Measurements from ENCODE around the gene SHC3.

Gene SHC3

DNA sequence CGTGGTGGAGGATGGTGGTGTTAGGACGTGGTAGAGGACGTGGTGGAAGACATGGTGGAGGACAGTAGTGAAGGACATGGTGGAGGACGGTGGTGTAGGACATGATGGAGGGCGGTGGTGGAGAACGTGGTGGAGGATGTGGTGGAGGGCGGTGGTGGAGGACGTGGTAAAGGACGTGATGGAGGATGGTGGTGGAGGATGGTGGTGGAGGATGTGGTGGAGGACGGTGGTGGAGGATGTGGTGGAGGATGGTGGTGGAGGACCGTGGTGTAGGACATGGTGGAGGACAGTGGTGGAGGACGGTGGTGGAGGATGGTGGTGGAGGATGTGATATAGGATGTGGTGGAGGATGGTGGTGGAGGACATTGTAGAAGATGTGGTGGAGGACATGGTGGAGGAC lies 119.7 kb downstream of the SHC3 start:
- DNase-seq (ENCODE audit: low read depth in 1 of 2, low spot score in 1 of 2), result no peak

DNA sequence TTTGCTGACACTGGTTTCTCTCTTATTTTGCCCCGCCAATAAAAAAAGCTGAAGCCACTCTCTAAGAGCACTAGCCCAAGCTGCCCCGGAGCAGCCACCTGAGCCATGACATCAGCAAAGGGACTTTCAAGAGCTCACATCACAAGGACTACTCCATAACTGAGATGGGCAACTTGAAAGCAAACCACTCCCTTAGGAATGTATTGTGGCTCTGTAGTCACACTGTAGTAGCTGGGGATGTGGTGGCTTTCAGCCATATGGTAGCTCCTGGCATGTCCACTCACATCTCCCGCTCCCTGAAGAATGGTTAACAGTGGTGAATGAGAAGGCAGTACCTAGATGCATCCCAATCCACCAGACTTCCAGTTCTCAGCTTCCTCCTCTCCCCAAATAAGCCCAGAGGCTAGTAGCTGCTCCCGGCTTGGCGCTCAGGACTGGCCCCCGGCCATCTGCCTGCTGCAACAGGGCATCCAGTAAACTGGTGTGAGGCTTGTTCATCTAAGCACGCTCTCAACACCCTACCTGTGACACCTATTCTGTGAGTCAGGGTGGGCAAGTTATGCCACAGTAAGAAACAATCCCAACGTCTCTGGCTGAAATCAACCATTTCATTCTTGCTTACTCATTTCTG lies 123.6 kb downstream of the SHC3 start:
- no peak for DNase-seq (ENCODE audit: low read depth in 1 of 2, low spot score in 1 of 2)

DNA sequence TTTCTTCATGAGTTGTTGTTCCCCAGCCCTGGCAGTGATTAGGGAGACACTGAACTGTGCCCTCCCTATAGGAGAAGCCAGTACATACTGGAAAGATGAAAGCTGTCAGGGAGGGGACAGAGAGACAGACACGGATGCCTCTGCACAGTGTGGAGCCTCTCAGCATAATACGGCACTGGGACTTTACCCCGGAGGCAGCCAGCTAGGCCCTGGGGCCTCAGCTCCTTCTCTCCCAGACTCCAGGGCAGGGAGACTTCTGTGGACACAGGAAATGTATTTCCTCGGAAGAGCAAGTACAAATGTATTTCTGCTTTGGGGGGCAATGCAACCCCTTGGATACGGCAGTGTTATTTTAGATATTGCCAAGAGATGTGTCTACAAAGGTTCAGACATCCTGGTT lies 125.3 kb downstream of the SHC3 start:
- DNase-seq (ENCODE audit: low read depth in 1 of 2, low spot score in 1 of 2), result no peak

DNA sequence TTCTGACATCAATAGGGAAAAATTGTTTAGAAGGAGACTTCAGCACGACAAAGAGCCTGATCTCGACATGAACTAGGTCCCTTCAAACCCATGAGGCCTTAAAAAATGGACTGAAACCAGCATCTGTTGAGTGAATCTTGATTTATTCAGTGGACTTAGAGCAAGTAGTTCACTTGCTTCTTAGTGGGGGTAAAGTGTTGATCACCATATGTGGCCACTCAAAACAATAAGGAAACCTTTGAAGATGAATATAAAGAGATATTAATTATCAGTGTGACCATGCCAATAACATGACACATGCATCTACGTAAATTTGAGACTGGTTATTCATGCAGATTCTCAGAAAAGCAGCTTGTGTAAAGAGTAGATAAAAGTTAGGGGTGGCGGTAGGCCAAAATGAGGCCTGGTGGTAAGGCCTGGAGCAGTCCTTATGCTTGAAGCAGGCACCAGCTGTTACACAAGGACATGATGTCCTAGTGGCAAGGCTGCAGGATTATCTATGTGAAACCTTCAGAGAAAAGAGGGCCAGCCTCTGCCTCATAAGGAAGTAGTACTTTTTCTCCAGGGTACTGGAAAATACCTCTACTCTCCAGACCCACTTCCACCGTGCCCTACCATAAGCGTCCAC lies 126.0 kb downstream of the SHC3 start:
- DNase-seq (ENCODE audit: low read depth in 1 of 2, low spot score in 1 of 2), result no peak

DNA sequence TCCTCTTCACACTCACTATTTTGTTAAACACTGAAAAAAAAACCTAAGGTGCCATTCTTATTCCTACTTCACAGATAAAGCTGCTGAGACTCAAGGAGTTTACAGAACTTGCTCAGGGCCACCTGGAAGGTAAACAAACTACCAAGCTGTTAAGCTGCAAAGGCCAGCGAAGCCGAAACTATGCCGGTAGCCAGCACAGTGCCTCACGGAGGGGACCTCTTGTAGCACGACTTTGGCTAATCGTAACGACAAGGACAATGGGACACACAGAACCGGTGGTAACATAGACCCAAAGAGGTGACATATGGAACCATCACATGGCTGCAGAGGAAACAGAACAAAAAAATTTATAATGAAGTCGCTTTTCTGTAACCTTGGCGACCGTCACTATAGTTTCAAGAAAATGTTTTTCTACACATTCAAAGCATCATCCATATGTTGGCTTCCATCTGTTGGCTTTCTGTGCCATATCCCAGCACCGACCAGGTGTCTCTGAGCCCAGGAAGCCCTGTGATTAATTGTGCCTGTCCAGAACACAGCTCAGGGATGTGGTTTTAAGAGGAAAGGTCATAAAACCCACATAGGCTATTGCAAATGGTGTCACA lies 127.1 kb downstream of the SHC3 start:
- DNase-seq (ENCODE audit: low read depth in 1 of 2, low spot score in 1 of 2), result no peak

DNA sequence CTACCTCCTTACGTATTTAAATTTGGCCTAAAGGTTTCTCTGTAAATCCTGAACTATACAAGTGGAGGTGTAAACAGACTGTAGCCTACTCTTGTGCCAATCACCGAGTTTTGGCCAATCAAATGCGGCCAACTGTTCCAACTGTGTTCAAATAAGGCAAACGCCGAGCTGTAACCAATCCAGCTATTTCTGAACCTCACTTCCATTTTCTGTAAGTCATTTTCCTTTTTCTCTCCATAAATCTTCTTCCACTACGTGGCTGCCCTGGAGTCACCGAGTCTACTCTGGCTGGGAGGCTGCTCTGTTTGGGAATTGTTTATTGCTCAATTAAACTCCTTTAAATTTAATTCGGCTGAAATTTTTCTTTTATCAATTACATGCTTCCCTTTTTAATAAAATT lies 129.0 kb downstream of the SHC3 start:
- no peak for DNase-seq (ENCODE audit: low read depth in 1 of 2, low spot score in 1 of 2)

DNA sequence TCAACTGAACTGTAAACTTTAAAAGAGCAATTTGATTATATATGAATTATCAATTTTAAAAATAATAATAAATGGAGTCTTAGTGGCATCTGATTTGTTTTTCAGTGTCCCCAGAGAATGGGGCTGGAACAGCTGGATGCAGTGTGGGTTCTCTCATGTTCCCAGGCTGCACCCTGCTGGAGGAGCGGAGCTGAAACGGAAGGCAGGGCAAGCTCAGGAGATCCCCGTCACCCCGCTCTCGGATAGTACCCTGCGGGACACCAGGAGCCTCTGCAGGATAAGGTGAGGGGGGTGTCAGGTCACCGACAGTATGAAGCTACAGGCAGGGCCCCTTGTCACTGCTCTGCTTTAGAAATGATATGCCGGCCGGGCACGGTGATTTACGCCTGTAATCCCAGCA lies 130.0 kb downstream of the SHC3 start:
- DNase-seq (ENCODE audit: low read depth in 1 of 2, low spot score in 1 of 2), result no peak

DNA sequence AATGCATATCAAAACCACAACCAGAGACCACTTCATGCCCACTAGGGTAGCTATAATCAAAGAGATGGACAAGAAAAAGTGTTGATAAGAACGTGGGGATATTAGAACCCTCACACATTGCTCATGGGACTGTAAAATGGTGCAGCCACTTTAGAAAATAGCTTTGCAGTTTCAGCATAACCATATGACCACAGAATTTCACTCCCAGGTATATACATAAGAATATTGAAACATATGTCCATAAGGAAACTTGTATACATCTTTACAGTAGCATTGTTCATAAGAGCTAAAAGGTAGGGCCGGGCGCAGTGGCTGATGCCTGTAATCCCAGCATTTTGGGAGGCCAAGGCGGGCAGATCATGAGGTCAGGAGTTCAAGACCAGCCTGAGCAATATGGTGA lies 131.0 kb downstream of the SHC3 start:
- DNase-seq (ENCODE audit: low read depth in 1 of 2, low spot score in 1 of 2), result no peak

DNA sequence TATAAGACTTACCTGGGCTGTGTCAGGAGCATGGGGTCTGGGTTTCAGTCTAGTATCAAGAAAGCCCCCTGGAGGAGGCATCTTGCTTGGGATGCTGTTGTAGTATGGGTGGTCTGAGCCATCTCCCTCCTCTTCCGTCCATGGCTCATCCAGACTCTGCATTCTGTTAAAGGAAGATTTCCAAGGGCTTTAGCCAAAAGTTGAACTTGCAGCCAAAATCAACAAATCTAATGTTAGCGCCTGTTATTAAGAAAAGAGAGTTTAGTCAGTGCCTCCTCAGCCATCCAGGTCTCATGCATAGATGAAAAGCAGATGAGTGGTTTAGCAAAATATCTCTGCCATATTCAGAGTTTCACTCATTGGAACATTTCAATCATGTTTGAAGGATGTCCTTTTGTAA lies 131.8 kb downstream of the SHC3 start:
- DNase-seq (ENCODE audit: low read depth in 1 of 2, low spot score in 1 of 2), result no peak

DNA sequence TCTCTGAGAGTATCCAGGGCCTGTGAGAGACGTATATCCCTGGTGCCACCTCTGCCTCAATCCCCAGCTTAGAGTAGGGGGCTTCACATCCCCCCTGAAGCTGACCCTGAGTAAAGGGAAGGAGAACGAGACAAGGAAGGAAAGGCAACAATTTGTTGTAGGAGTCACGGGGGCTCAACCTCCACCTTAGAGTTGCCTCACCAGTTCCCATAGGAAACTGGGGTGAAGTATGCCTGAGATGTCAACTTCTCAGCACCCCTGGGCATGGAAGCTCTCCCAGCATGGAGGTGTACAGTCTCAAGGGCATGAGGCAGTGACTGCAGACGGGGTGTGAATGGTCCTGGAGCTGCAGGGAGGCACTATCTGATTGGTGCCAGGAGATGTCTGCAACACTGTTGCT lies 133.7 kb downstream of the SHC3 start:
- no peak for DNase-seq (ENCODE audit: low read depth in 1 of 2, low spot score in 1 of 2)

DNA sequence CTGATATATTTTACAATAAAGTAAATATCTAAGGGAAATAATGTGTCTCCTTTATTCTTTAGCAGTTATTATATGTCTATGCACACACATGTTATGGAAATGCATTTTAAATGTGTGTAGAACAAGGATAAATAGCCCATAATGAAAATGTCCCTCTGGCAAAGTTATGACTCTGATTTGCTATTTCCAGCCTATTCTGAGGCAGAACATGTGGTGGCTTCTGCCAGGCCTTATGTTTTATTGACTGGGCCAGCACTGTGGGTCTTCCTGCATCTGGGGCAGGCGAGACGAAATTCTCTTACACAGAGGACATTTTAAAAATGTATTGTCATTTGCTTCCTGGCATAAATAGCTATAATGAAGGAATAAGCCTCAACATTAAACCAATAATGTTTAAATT lies 134.5 kb downstream of the SHC3 start:
- DNase-seq (ENCODE audit: low read depth in 1 of 2, low spot score in 1 of 2), result no peak

DNA sequence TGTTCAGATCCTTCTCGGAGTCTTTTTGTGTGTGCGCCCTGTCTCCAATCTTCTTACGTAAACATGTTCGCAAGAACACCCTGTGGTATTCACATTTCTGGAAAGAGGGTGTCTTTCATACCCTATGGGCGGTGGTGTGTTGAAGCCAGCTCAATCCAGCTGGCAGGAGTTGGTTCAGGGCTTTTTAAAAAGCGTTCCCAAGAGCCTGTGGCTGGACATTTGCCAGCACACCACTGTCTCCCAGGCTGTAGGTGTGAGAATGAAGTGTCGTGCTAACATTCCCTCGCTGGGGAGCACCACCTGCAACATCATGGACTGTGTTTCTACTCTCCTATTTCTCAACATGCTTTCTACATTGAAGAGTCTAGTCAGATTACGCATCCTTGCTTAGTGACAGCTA lies 135.6 kb downstream of the SHC3 start:
- no peak for DNase-seq (ENCODE audit: low read depth in 1 of 2, low spot score in 1 of 2)

DNA sequence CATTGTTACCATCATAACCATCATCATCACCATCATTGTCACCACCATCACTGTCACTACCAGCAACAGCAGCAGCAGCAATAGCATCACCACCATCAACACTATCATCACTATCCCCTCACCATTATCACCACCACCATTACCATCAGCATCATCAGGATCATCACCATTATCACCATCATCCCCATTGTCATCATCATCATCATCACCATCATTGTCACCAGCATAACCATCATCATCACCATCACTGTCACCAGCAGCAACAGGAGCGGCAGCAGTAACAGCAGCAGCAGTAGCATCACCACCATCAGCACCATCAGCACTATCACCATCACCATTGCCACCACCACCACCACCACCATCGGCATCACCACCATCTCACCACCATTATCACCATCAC lies 139.0 kb downstream of the SHC3 start:
- no peak for DNase-seq (ENCODE audit: low read depth in 1 of 2, low spot score in 1 of 2)

DNA sequence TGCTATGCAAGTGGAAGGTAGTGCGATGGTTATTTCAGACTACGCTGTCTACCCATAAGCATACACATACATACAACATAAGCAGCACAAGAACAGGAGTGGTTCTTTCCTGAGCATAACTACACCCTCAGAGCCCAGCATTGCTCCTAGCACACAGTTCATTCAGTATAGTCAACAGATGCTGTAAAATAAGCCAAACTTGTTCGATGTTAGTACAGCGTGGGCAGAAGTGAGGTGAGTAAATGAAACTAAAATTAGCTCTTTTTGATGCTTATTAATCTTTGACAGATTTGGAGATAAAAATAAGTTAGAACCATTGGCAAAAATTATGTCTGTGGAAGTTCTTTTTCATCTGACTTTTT lies 139.5 kb downstream of the SHC3 start:
- no peak for DNase-seq (ENCODE audit: low read depth in 1 of 2, low spot score in 1 of 2)

DNA sequence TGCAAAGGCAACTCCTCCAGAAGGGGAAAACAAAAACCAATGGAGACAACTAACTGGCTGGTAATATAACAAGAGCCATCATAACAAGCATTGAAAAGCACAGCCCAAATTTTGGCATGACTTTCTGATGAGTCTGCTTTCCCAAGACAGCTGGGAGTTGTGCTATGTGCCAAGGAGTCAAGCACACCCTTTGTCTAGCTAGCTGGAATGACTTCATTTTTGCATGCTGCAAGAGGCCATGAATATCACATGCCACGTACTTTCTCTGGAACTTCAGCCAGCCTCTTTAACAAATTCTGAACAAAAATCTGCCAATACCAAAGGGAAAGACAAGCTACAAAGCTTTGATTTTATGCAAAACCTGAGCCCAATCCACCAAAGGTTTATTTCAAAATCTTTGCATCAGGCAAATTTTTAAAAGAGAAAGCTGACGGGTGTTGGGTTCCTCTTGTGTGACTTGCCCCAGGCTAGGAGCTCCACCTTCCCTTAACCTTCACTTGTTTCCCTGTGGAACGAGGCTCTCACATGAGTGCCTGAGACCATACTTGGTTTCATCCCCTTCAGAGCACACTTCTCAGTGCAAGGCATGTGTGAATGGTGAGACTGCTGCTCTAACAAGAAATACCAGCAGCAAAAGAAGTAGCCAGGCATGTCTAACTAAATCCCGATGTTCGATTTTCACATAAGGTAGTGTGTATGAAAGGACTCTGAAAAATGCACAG lies 140.1 kb downstream of the SHC3 start:
- no peak for DNase-seq (ENCODE audit: low read depth in 1 of 2, low spot score in 1 of 2)

DNA sequence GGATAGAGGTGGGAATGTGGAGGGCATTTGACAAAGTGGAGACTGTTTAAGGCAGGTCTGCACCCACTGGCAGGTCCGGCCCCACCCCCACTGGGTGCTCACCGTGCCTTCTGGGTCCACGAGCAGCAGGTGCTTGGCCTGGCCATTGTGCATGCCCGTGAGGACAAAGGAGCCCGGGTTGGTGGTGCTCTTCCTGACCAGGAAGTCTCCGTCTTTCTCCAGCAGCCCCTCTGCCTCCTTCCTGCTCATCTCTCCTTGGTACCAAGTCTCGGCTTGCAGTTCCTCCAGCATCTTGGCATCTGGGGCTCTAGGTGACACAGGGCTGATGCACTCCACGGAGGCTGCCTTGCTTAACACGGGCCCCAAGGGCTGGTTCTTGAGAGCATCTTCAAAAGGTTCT lies 140.7 kb downstream of the SHC3 start:
- DNase-seq (ENCODE audit: low read depth in 1 of 2, low spot score in 1 of 2), result no peak

DNA sequence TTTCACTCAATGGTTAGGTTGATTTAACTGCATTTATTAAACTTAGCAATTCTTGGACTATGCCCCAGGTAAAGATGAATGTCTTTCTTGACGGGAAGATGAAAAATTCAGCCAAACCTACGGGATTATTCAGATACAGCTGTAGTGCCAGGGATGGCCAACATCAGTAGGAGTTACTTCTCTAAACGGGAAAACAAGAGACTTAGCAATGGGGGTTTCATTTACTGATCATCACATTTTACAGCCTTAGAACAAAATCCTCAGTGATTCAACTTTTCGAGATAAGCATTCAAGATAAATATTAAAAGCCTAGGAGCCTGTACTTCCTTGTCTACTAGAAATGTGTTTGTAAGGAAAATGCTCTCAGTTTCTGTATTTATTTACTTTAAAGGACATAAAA lies 141.3 kb downstream of the SHC3 start:
- no peak for DNase-seq (ENCODE audit: low read depth in 1 of 2, low spot score in 1 of 2)

DNA sequence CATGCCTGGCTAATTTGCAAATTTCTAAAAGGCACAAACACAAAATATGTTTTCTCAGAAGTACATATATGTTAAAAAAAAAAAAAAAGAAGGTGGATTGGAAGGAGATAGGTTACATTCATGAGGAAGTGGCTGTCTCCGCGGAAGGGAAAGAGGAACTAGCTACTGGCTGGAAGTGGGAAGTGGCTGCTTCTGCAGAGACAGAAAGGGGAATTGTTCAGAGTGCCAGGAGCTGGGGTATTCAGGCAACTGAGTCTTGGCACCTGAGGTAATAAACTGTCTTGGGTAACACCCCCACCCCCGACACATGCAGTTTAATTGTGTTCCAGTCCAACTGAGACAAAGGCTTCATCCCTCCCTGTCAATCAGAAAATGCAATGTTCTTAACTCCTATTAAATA lies 141.7 kb downstream of the SHC3 start:
- DNase-seq (ENCODE audit: low read depth in 1 of 2, low spot score in 1 of 2), result no peak

DNA sequence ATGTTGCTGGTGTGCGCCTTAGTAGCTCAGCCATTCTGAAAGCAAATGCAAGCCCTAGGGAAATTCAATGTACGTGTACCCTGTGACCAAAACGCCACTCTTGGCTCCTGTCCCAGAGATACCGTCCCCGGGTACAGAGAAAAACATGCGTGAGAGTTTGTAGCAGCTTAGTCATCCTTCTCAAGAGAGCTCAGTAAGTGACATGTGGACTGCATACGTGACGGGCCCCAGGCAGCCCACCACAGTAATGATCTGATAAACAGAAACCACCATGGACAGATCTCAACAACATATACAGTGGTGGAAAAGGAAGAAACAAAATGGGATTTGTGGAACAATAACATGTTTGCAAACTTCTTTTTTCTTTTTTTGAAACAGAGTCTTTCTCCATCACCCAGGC lies 142.2 kb downstream of the SHC3 start:
- no peak for DNase-seq (ENCODE audit: low read depth in 1 of 2, low spot score in 1 of 2)

DNA sequence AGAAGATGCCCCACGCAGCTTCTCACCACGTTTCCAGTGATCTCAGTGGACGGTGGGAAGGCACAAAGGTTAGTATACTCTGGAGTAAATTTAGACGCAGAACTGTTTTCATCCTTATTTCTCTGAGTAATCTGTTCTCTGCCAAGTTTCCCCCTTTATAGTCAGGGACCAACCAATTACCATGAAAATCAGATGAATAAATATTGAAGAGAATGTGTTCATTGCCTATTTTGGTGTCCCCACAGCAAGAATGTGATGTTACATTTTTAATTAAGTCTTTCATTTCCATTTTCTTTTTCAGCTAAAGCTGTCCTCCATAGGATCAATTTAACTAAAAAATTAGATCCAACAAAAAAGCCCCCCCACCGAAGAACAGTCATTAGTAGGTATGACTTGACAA lies 146.0 kb downstream of the SHC3 start:
- DNase-seq (ENCODE audit: low read depth in 1 of 2, low spot score in 1 of 2), result no peak

DNA sequence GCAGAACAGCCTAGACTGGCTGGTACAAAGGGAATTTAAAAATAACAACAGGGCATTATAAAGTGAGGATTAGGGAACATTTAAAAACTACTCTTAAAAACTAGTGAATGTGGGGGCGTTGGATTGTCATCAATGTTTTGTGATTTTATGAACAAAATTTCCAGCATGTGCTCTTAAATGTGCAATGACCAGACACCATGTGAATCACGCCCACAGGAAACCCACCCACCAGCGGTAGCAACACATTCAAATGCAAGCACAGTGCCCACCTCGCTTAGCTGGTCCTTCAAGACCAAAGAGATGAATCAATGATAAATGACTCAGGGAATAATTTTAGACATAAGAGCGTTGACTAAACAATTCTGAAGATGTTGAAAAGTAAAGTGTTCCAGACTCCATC lies 146.4 kb downstream of the SHC3 start:
- DNase-seq (ENCODE audit: low read depth in 1 of 2, low spot score in 1 of 2), result no peak

DNA sequence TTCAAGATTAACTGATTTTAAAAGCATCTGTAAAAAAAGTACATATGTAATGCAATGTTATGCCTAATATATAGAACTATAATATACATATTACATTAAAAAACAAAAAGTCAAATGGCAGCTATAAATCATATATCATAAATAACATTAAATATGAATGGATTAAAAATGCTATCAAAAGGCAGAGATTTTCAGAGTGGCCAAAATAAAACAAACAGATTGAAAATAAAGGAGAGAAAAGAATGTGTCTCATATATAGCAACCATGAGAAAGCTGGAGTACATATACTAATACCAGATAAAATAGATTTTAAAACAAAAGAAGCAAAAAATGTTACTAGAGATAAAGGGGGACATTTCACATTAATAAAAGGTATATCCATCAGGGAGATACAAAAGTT lies 148.8 kb downstream of the SHC3 start:
- DNase-seq (ENCODE audit: low read depth in 1 of 2, low spot score in 1 of 2), result no peak

DNA sequence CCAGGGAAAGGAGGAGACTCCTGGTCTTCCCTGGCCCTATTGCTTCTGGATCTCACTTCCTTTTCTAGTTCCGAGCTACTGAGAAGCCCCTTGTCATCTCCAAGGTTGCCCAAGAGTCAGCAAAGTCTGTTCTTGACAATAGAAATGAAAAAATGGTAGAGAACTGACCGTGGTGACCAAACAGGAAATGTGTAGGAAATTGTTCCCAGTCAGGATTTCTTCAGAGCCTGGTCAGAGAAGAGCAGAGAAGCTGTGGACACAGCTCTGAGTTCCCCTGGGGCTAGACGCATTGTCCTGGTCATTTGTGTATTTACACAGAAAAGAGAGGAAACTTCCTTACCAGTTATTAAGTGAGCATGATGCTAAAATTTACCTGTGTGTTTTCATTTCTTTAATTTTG lies 151.7 kb downstream of the SHC3 start:
- no peak for DNase-seq (ENCODE audit: low read depth in 1 of 2, low spot score in 1 of 2)
